Measurements from ENCODE around the gene TMEM9. TPM values are rescaled to one million over a fixed set of nuclear protein-coding genes. Genes with fewer than 3 reads are reported as not detected.

The TMEM9 gene
- total and polyA plus RNA-seq, 10 of the 15 experiments (the other 5 are each of a cell fraction or from before 2014, with no cell fraction given), result 7.2 to 46.1 (median 17.3) TPM

GRCh38 chr1:201125800-201126199 lies 28.5 kb downstream of the TMEM9 start:
- Histone ChIP-seq H3K79me2 (ENCODE audit: control insufficient read depth, insufficient read depth, low read length) (no peaks in the 10 kb centered on the region), H3K9me3 (replicated peaks; ENCODE audit: control insufficient read depth, insufficient read depth, low read length) (no peaks in the 10 kb centered on the region), H2AFZ (ENCODE audit: control insufficient read depth, low read depth, low read length) (no peak overlapping the region), H3K9ac (ENCODE audit: control insufficient read depth, insufficient read depth, low read length) (no peak overlapping the region), H3K4me2 (ENCODE audit: control insufficient read depth, insufficient read depth) (no peak overlapping the region), H4K20me1 (ENCODE audit: control insufficient read depth, insufficient read depth) (no peaks in the 10 kb centered on the region), H3K4me3 (no peak overlapping the region), H3K4me1 (ENCODE audit: control insufficient read depth, insufficient read depth, low read length) (no peaks in the 10 kb centered on the region), H3K27ac (ENCODE audit: control insufficient read depth, insufficient read depth) (no peak overlapping the region), H3K36me3 (ENCODE audit: control insufficient read depth in 2 of 2, insufficient read depth in 2 of 2, low read length in 1 of 2) (no peaks in the 10 kb centered on the region), H3K27me3 (replicated peaks in 1 of 2; ENCODE audit: control insufficient read depth in 2 of 2, insufficient read depth in 2 of 2, low read length in 1 of 2) (peaks cover 0 to 1% of the 10 kb centered on the region in 2 experiments; a peak in 2 of 4 replicates)
- no peak for ATAC-seq
- SMC1A ChIA-PET (ENCODE audit: uncharacterized antibody, unreplicated experiment), result no interaction called here
- intact Hi-C loops (cut with micrococcal nuclease; ENCODE audit: unreplicated experiment), result no loop called here
- 12% methylated on average over 7 of the region's 7 CpGs for WGBS (ENCODE audit: insufficient coverage, insufficient replicate concordance, low lambda C conversion rate, missing lambda C conversion rate)
- POLR2A ChIA-PET, result no interaction called here
- FAIRE-seq, result no peak
- CTCF ChIA-PET, result interaction anchor here (1.1 kb wide), 2 partner anchors 11 to 40 kb away, joined by 3 read pairs; no protein-coding TSS in a partner anchor
- DNase-seq (ENCODE audit: low read depth, low spot score), result no peak
- in situ Hi-C loops (cut with MboI), result no loop called here
- RAD21 ChIA-PET (ENCODE audit: unreplicated experiment), result no interaction called here
- no TSS peak for BruUV-seq (replicated peaks)
- TF ChIP-seq PBX3 (IDR thresholded peaks at IDR 0.05; ENCODE audit: insufficient replicate concordance, low read depth, low read length) (no peak), ZNF274 (IDR thresholded peaks at IDR 0.05; ENCODE audit: insufficient read depth, insufficient read length) (no peak), ZNF592 (IDR thresholded peaks at IDR 0.05) (no peak), ATF7 (IDR thresholded peaks at IDR 0.05; ENCODE audit: low read depth) (no peak), EGR1 (IDR thresholded peaks at IDR 0.05; ENCODE audit: borderline replicate concordance in 1 of 2, low read depth in 2 of 2, low read length in 2 of 2) (no peak), HSF1 (IDR thresholded peaks at IDR 0.05; ENCODE audit: low read depth, low read length) (no peak), USF1 (IDR thresholded peaks at IDR 0.05; ENCODE audit: borderline replicate concordance, extremely low read length, insufficient read depth, low read depth, low read length) (no peak), GATAD2B (conservative IDR thresholded peaks at IDR 0.05; ENCODE audit: low read depth) (no peak), DPF2 (IDR thresholded peaks at IDR 0.05) (no peak), SIX5 (IDR thresholded peaks at IDR 0.05; ENCODE audit: low read depth, low read length, severe bottlenecking) (no peak), RELB (IDR thresholded peaks at IDR 0.05; ENCODE audit: low read depth) (no peak), SMAD1 (IDR thresholded peaks at IDR 0.05; ENCODE audit: low read depth, partially characterized antibody) (no peak), STAT3 (IDR thresholded peaks at IDR 0.05; ENCODE audit: low read depth, low read length) (no peak), BHLHE40 (IDR thresholded peaks at IDR 0.05; ENCODE audit: borderline replicate concordance in 1 of 2, low read depth in 2 of 2, low read length in 1 of 2) (no peak), STAT1 (conservative IDR thresholded peaks at IDR 0.05) (no peak)

Measured in GM12878 (cell line).